NCI-H526 (cell line): Measurements from ENCODE around the gene NUAK2.

ENCODE experiments used
- DNase-seq, 2 experiments: peaks; one replicate each; lab custom pipeline; 2025; lab: John Stamatoyannopoulos, UW

Gene NUAK2

DNA sequence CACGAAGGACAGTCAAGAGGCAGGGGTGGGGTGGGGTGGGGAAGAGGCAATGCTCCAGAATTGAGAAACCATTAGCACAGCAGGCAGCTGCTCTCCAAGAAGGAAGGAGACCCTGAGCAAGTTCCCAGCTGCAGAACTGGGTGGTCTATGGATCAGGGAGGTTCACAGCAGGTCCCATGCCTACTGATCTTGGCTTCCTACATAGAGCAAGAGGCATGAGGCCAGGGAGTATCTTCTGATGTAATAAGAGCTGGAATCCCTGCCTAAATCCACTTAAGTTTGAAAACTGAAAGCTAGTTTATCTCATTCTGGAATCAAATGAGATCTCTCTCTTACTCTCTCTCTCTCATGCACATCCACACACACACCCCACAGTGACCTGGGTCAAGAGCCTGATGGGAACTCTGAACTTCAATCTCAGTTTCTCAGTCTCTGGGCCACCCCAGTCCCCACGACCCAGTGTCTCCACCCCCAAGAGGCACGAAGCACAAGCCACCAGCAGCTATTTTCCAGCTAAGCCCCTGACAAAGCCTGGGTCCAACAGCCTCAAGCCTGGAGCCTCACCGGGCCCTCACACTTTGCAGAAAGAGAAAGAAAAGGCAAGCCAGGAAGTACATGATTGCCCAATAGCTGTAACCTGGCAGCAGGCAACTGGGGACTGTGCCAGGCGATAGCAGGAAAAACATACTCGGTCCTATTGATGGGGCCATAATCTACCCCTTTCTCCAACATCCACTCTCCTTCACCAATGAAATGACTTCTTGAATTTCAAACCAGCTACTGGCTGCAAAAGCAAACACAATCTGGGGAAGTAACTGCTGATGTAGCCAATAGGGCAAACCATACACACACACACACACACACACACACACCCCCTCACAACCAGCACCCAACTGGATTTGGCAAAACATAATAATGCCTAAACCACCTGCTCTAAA lies 2.2 kb downstream of the NUAK2 start:
- no peak for DNase-seq

DNA sequence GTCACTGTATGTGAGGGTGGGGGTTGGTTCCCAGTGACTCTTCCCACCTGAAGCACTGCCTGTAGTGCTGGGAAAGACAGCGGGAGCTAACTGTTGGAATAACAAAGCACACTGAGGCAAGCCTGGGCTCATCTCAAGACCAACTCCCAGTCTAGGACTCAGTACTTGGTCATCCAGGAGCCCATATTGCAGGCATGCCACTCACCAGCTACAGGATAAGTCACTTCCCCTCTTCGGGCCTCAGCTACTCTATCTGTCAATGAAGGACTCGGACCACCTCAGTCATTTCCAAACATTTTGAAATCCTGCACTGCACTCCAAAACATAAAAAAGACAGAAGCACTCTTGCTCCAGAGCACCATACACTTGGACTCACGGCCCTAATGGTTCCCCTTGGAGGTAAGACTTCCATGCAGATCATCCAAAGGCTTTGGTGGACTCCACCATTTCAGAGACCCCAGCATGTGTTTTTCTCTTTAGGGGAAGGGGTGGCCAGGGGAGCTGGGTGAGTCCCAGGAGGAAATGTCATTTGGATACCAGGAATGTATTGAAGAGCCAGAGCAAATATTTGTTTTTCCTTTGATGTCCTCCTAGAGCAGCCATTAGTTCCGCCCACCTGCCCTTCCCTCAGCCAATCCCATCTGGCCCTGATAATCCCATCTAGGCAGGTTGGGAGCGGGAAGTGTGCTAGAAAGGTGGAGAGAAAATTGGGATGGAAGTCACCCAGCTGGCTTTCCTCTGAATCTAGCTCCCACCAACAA lies 3.1 kb downstream of the NUAK2 start:
- peak; percentile 55 to 83 for DNase-seq

- peak; percentile 18 to 59 for DNase-seq
These were observed 4.1 kb downstream of the NUAK2 start for GRCh38 chr1:205317311-205317917.

DNA sequence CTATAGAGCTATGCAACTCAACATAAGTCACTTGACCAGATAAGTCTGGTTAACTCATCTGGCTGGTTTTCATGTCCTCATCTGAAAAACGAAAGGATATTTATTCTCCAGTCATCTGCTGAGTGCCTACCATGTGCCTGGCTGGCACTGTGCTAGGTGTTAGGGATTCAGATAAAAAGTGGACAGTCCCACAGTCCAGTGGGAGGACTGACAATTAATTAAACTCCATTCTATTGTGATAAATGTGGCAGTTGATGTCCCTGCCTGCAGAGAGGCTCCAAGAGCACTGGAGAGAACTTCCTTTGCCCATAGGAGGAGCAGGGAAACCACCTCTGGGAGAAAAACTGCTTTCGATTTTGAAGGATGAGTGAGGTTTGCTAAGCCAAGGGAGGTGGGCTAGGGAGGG lies 5.4 kb downstream of the NUAK2 start:
- DNase-seq = no peak

DNA sequence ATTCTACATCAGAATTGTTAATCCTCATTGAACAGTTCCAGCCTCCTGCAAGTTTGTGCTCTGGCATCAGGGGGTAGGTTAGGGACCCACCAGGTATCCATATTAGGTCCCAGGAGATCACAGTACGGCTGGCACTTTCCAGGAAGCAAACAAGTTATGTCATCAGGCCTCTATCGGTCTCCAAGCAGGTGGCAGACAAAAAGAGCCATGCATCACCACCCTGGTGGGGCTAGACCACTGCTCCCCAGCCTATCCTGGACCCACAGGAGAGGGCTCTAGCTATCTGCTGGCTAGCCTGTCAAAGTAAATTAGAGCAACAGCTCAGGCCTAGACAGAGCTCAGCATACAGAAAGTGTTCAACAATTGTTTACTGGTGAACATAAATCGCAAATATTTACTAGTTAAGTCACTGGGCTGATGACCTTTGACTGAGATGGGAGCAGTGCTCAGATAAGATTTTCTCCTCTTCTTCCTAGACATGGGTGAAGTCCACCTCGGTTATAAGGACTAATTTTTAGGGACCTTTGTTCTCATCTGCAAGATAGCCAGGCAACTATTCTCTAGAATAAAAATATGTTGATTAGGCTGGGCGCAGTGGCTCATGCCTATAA lies 6.4 kb downstream of the NUAK2 start:
- DNase-seq = no peak

GRCh38 chr1:205313563-205314308 lies 7.8 kb downstream of the NUAK2 start:
- no peak for DNase-seq

- DNase-seq = no peak
These were observed 8.5 kb downstream of the NUAK2 start for GRCh38 chr1:205312866-205313562.

DNA sequence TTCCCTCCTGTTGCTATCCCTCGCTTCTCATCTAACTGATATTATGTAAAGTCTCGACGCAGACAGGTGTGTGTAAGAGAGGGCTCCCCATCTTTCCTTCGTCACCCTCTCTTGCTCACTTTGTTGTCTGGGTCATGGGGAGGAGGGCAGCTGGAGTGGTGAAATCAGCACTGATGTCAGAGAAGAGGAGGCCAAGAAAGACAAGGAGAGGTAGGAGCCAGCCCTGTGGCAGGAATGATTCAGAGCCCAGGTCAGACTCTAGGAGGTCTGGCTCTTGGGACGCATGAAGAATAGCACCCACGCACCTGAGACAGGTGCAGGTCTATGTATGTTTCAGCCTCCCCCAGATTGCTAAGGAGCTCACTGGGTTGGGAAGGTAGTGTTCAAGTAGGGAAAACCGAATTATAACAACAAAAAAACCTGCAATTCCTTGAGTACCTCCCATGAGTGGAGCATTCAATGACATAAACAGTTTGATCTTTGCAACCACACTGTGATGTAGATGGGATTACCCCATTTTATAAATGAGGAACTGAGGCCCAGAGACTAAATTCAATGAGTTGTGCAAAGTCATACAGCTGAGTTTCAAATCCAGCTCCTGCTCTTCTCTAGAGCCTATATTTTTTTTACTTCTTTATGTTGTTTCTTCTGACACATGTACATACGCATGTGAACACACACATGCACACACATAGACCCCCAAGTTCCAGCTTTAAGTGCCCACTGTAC lies 10.4 kb downstream of the NUAK2 start:
- DNase-seq = no peak

DNA sequence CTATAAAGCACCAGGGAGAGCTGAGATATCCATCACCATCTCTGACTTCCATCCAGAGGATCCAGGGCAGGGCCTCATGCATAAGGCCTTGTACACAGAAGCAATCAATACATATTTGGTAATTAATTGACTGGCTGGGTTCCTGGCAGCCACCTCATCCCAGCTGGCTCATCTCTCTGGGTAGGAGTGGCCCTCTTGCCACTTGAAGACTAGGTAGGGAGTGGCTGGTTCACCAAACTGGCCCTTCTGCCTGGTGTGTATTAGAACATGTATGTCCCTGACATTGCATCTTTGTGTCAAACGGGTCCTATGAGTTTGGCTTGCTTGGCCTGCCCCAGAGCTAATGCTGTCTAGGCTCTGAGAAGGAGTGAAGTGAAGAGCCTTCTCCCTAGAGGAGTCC lies 11.8 kb downstream of the NUAK2 start:
- no peak for DNase-seq

GRCh38 chr1:205306929-205307566 lies 14.5 kb downstream of the NUAK2 start:
- DNase-seq = no peak

GRCh38 chr1:205304695-205305070 lies 16.9 kb downstream of the NUAK2 start:
- no peak for DNase-seq

- no peak for DNase-seq
These were observed 17.4 kb downstream of the NUAK2 start for GRCh38 chr1:205304046-205304694.

DNA sequence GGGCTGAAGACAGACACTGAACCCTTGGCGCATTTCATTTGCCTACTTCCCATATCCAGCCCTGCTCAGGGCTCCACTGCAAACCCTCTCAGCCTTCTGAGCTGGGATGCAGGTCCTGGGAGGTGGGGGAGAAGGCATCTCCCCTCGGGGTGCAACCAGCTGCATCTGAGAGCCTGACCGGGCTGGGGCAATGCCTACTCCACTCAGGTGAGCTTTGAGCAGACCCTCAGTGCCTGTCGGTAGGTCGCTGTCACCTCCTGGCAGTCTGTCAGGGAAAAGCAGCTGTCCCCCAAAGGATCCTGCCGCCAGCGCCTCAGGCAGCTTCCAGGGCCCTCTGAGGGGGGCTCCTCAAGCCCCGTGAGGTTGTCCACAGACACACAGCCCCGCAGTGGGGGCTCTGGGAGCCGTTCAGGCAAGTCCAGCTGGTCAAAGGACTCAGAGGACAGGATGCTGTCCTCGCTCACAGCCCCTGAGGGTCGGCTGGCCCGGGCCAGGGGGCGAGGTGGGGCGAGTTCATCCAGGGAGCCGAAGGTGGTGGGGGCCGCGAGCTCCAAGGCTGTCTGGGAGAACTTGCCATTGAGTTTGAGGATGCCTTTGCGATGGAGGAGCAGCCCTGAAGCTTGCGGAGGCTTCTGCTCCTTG lies 18.2 kb downstream of the NUAK2 start:
- DNase-seq = no peak

DNA sequence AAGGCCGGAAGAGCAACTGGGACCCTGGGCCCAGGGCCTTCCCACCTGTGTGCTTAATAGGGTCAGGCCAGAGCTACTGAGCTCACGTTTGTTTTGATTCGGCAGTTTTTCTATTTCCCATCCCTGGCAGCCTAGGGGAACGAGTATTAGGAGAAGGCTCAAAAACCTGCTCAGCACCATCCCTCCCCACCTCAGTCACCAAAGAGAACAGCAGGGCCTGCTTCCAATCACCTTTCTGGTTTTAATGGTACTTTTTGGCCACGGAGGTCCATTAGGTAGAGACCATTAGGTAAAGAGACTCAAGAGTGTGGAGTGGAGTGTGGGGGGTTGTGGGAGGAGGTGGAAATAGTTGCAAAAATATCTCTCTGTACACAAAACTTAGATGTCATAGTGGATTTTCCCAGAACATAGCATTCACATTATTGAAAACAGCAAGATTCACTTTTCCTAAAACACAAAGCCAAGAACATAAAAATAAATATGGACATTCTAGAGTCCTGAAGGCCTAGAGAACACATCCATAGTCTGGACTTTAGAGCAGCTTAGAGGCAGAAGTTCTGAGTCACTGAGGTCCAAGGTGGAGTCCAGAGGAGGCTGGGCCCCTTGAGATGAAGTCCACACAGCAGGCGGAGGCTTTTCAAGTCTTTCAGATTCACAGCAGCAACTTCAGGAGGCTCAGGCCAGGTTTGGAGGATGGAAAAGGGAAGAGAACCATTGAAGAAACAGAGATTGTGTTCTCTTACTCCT lies 19.5 kb downstream of the NUAK2 start:
- DNase-seq = no peak

DNA sequence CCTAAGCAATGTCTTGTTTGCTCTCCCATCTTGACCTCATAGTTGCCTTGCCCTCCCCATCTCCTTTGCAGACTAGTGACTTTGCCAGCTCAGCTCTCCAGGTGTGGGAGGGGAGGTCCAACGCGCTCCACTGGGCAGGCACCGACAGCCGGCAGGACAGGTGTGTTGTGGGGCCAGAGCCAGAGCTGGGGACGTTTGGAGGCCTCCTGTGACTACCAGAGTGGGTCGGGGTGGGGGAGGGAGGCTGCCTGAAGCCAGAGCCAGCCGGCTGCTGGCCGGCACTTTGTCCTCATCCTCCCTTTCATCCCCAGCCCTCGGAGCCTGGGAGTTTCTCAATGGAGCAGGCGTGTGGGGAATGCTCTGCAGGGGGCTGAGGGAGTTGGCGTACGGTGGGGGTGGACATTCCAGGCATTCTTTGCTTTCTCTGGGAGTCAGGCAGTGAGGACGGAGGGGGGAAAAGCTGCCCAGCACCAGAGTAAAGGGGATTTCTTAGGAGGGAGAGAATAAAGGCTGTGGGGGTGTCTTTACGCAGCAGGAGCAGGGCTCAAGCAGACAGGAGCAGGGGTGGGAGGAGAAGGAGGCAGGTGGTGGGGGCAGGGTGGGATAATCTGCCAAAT lies 20.2 kb downstream of the NUAK2 start:
- peak in 1 of 2 experiments; percentile 70 for DNase-seq

- DNase-seq = no peak
These were observed 21.4 kb downstream of the NUAK2 start for GRCh38 chr1:205300149-205300548.

DNA sequence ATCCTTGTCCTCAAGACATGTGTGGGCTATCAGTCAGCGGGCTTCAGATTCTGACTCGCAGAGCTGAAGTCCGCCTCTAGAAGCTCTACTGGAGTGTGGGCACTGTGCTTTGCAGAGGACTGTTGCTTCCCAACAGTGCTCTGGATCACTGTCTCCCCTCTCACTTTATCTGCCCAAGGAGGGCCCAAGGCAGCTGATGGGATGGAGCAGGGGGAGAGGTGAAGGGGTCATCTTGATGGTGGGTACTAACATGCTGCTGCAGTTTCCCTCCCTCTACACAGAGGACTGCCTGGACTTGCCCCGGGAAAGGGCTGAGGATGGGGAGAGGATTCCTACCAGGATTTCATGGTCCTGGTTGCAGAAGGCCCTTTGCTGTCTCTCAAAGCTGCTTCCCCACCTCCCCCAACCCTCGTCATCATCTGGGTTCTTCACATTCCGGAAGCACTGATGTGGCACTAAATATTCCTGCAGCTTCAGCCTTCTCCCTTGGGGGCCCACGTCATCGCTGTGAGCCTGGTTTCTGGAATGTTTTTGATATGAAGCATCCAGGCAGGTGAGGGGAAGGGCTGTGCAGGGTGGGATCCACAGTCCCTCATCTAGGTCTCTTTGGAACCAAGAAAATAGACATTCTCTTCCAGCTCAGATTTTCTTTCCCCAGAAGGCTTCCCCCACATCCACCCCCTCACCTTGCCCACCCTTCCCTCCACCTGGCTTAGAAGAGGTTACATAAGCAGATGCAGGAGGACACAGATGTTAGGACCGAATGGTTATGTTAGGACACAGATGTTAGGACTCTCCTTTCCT lies 23.2 kb downstream of the NUAK2 start:
- peak; percentile 20 to 69 for DNase-seq
